Inflammatory macrophage treated with lipopolysaccharide for 1 hour (primary cell): ENCODE data around the gene PRDM16.

Experiments
- DNase-seq, 2 donors: peaks; one replicate each; pipeline ENCODE4 v3.0.0-alpha.2; 2020 to 2022

Gene PRDM16

GRCh38 chr1:3111348-3112021, 42.5 kb downstream of the PRDM16 start:
- no peak for DNase-seq

GRCh38 chr1:3112526-3112925, 43.5 kb downstream of the PRDM16 start:
- no peak for DNase-seq

GRCh38 chr1:3113047-3113740, 44.2 kb downstream of the PRDM16 start:
- no peak for DNase-seq

- no peak for DNase-seq
Measured at GRCh38 chr1:3113741-3114056, 44.7 kb downstream of the PRDM16 start.

GRCh38 chr1:3114131-3114744, 45.2 kb downstream of the PRDM16 start:
- DNase-seq: no peak

GRCh38 chr1:3114846-3115245, 45.8 kb downstream of the PRDM16 start:
- no peak for DNase-seq

GRCh38 chr1:3115275-3116149, 46.5 kb downstream of the PRDM16 start:
- no peak for DNase-seq

GRCh38 chr1:3116150-3116510, 47.1 kb downstream of the PRDM16 start:
- DNase-seq: no peak

- DNase-seq: no peak
Measured at GRCh38 chr1:3116560-3116959, 47.6 kb downstream of the PRDM16 start.

- no peak for DNase-seq
Measured at GRCh38 chr1:3117879-3118278, 48.9 kb downstream of the PRDM16 start.

- no peak for DNase-seq
Measured at GRCh38 chr1:3119061-3119460, 50.1 kb downstream of the PRDM16 start.

GRCh38 chr1:3119725-3120124, 50.7 kb downstream of the PRDM16 start:
- DNase-seq: no peak

- DNase-seq: no peak
Measured at GRCh38 chr1:3120140-3120539, 51.1 kb downstream of the PRDM16 start.

- no peak for DNase-seq
Measured at GRCh38 chr1:3120994-3121393, 52.0 kb downstream of the PRDM16 start.

- no peak for DNase-seq
Measured at GRCh38 chr1:3121401-3122210, 52.6 kb downstream of the PRDM16 start.

GRCh38 chr1:3122311-3122710, 53.3 kb downstream of the PRDM16 start:
- no peak for DNase-seq

GRCh38 chr1:3124246-3124645, 55.2 kb downstream of the PRDM16 start:
- no peak for DNase-seq

GRCh38 chr1:3125078-3125477, 56.1 kb downstream of the PRDM16 start:
- DNase-seq: no peak

GRCh38 chr1:3125546-3126368, 56.8 kb downstream of the PRDM16 start:
- DNase-seq: no peak

GRCh38 chr1:3126756-3127678, 58.0 kb downstream of the PRDM16 start:
- DNase-seq: no peak

- DNase-seq: no peak
Measured at GRCh38 chr1:3127738-3128137, 58.7 kb downstream of the PRDM16 start.
